OCI-M2 (cell line): ENCODE data around the gene PCDH9.
"Not testable (repeated sequence)": the region's sequence is repeated elsewhere in the genome, so short reads cannot be mapped to it uniquely, and the experiment has no call there.

ENCODE experiments used
- DNase-seq: peaks from one replicate; lab custom pipeline; 2025; ENCODE audit not compliant: unreplicated experiment; lab: John Stamatoyannopoulos, UW

The PCDH9 gene

DNA sequence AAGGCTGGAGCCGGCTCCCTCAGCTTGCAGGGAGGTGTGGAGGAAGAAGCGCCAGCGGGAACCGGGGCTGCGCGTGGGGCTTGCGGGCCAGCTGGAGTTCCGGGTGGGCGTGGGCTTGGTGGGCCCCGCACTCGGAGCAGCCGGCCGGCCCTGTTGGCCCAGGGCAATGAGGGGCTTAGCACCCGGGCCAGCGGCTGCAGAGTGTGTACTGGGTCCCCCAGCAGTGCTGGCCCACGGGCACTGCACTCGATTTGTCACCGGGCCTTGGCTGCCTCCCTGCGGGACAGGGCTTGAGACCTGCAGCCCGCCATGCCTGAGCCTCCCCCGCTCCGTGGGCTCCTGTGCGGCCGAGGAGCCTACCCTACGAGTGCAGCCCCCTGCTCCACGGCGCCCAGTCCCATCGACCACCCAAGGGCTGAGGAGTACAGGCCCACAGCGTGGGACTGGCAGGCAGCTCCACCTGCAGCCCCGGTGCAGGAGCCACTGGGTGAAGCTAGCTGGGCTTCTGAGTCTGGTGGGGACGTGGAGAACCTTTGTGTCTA is 608.2 kb downstream of the PCDH9 start:
- DNase-seq, result not testable (repeated sequence)

DNA sequence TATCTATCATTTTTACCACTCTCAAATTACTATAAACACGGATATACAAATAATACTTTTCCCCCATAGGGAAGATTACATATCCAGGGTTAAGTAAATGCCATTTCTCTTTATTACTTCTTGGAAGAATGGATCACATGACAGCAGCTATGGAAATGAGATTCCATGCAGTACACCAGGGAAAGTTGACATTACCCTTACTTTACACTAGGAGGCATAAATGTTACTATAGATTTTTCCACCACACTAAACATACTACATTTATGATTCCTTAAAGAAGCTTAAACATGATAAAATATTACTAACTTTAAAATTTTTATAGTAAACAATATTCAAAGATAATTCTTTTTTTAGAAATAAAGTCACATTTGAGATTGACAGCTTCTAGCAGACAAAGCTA is 611.4 kb downstream of the PCDH9 start:
- no peak for DNase-seq

DNA sequence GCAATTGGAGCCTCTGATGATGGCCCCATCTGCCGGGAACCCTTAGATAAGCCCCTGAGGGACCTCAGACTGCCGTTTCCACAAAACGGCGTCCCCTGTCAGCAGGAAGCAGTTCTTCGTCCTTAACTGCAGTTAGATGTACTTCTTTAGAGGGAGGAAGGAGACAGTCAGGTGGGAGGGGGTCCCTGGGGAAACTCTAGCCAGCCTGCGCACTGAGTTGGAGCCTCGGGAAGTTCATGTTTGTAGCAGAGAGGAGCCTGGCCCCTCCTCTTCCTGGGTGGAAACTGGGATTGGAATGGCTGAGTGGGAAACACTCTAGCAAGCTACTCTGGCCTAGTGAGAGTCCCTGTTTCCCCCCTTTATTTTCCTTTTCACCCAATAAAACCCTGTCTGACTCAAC is 612.4 kb downstream of the PCDH9 start:
- DNase-seq, result no peak

DNA sequence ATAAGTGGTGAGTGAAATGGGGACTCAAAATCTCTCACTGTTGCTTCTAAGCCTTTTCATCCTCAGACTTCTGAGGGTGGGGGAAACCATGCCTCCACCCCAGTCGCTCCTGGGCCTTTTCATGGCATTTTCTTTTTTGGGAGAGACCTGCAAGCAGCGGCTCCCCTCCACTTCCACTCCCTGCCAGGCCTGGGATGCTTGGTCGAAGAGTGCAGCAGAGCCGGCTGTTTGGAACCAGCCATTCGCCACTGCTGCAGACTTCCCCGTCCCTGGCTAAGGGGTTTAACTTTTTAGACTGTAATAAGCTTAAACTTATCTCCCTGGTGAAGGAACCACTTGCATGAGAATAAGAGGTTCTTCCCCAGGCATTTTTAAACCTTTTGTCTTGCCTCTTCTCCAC is 617.2 kb downstream of the PCDH9 start:
- no peak for DNase-seq

DNA sequence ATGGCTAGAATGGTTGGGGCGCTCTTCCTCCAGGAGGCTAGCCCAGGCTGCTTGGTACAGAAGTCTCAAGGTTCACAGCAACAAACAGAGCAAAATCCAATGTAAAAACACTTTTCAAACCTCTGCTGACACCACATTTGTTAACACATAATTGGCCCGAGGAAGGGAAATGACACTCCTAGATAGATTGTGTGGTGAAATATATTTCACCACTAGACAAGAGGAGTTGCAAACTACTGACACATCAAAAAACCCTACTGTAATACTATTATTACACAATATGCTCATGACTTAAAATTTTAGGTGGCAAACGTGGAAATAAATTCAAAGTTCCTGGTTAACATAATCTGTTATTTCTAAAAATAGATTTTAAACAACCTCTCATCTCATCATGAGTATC is 643.6 kb downstream of the PCDH9 start:
- no peak for DNase-seq

DNA sequence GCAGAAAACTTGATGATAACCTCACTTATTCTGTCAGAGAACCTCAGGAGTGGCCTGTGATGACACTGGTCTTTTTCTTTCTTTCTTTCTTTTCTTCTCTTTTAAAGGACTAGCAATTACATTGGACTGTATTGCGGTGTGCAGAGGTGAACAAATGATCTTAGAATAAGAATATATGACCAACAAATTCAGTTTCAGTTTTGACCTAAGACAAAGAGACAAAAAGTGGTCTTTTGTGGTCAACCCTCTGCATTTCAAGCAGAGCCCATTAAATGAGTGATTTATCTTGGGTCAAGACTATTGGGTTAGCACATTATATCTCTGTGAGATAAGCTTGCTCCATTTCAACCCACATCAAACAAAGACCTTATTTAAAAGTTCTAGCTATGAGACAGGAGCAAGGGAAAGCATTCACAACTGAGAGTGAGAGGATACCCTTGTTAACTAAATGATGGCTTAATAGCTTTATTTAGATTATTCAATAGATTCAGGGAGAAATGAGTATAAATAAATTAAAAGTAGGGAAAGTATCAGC is 644.4 kb downstream of the PCDH9 start:
- no peak for DNase-seq

DNA sequence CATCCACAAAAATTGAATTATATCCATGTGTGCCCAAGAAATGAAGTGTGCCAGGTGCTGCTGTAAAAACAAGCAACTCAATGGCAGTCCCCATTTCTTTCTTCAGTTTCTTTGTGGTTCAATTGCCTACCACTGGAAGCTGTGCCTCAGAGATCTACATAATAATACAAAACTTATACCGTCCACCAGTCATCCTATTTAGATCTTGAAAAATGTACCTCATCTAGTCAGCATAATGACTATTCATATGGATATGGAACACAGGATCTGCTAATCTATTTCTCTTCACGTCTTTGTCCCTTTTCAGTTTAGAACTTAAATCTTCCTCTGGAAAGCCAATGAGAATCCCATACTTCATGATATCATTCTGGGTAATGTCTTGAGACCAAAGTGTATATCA is 648.5 kb downstream of the PCDH9 start:
- DNase-seq, result no peak

DNA sequence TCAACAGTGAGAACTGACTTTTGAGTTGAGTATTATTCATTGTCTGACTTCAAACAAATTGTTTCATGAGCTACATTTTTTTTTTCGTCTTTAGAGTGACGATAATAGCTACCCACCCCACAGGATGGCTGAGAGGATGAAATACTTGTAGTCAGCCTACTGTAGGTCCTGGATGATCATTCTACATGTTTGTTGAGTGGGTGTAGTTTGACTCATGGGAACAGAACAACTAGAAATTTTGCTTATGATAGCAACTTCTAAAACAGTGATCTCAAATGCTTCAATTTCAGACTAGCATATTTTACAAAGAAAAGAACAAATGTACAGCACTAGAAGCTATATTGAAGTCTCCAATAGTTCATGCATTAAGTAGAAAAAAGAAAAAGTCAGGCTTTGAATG is 651.8 kb downstream of the PCDH9 start:
- no peak for DNase-seq

DNA sequence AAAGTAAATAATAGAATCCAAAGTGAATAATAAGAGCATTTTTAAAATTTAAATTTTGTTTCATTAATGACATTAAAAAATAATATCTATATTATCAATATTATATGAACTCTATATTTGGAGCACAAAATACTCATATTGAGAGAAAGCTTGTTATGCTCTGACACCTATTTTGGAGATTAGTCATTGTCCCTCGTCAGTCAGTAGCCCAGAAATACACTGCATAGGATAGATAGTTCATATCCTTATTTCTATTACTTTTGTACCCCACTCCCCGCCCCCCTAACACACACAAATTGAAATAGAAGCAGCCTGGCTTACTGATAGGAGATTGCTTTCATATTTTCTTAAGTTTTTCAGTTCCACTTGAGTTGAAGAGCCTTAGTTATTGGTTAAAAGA is 652.8 kb downstream of the PCDH9 start:
- no peak for DNase-seq

DNA sequence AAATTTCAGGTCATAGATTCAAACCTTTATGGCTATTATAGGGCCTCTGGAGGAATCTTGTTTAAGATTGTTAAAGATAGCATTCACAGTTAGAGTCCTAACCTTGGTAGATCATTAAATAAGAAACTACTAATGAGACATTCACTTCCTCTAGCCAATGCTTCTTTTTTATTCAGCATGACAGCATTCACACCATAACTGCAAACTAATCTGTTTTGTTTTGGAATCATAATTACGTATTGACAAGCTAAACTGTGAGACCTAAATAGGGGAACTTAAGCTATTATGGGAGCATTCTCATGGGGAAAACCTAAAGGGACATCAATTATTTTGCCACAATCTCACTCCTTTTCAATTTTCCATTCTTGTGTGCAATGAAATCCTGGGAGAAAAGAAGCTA is 653.8 kb downstream of the PCDH9 start:
- DNase-seq, result no peak

DNA sequence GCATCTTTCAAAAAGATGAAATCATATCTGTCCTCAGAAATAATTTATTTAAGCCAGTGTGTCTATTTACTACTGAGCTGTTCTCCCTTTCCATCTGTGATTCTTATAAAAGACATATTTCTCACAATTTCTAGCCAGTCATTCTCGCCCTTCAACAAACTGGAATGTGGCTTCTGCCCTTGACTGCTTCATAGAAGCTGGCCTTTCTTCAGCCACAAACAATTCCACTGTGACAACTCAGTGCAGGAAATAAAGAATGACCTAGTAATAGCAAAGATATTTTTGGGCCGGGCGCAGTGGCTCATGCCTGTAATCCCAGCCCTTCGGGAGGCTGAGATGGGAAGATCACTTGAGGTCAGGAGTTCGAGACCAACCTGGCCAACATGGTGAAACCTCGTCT is 655.5 kb downstream of the PCDH9 start:
- no peak for DNase-seq

DNA sequence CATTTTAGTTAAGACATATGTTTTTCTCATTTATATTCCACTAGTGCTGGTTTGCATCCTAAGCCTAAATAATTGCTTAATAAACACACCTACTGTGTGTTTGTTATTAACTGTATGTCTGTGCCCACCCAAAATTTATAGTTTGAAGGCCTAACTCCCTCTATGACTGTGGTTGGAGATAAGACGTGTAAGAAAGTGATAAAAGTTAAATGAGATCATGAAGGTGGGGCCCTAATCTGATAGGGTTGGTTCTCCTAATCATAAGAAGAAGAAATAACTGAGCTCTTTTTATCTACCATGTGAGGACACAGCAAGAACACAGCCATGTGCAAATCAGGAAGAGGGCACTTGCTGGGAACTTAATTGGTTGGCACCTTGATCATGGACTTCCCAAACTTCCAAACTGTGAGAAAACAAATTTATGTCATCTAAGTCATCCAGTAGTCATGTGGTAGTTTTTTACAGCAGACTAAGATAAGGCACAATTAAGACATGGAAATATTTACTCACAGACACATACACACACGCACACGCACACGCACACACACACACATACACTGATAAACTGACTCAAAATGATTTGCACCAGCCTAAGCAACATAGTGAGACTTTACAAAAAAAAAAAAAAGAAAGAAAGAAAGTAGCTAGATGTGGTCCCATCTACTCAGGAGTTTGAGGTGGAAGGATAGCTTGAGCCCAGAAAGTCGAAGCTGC is 662.1 kb downstream of the PCDH9 start:
- DNase-seq, result no peak

DNA sequence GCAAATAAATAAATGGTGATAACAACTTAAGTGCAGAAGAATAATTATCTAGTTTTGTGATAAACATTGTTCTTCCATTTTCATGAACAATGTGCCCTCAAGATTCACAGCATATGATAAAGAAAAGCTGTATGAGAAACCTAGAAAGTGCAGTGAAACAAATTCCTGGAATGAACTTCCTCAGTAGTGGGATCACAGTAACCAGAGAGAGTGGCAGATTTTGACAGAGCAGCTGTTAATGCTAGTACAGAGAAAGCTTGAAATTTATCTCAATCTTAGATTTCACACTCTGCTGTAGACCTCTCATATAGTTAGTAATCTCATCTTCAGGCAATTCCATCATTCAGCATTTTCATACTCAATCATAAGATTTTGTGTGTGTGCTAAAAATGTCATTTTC is 664.9 kb downstream of the PCDH9 start:
- no peak for DNase-seq

DNA sequence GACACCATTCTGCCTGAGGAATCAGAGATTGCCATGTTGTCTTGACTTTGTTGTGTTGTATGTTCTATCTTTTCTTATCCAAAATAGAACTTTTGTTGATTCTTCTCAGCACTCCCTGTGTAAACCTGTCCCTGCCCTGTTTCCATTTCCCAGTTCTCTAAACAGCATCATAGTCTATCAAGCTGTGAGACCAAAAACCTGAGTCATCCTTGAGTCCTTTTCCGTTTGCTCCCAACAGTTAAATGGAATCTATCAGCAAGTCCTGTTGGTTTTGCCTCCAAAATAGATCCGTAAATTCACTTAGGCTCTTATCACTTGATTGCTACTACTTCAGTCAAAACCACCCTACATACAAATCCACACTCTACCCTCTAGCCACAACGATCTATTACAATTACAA is 667.1 kb downstream of the PCDH9 start:
- no peak for DNase-seq

DNA sequence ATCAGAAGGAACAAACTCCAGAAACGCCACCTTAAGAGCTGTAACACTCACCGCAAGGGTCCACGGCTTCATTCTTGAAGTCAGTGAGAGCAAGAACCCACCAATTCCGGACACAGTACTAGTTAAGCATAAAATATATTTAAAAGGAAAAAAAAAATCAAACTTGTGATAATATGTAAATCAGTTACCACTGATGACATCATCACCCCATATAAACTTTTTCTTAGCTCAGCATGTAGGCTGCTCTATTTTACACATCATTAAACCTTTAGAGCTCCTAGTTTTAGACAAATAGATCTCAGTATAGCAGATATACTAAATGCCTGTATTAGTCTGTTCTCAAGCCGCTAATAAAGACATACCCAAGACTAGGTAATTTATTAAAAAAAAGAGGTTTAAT is 668.1 kb downstream of the PCDH9 start:
- no peak for DNase-seq

DNA sequence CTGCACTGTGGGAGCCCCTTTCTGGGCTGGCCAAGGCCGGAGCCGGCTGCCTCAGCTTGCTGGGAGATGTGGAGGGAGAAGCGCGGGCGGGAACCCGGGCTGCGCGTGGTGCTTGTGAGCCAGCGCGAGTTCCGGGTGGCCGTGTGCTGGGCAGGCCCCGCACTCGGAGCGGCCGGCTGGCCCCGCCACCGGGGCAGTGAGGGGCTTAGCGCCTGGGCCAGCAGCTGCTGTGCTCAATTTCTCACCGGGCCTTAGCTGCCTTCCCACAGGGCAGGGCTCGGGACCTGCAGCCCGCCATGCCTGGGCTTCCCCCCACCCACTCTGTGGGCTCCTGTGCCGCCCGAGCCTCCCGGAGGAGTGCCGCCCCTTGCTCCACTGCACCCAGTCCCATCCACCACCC is 669.1 kb downstream of the PCDH9 start:
- DNase-seq, result no peak

DNA sequence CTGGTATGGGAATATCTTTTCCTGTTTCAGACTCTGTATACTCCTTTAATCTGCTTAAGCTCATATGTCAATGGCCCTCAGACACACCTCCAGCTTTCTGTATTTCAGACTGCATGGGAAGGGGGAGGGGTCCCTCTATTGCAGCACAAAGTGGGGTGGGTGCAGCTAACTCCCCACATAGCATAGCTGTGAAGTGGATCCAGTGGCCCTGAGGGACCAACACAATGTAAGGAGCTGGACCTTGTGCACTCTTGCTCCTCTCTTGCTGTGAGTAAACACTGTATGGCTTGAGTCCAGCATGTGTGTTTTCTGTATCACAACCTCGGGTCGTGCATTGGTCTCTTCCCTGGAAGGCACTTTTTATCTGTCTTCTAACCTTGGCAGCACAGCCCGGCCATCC is 669.9 kb downstream of the PCDH9 start:
- no peak for DNase-seq

DNA sequence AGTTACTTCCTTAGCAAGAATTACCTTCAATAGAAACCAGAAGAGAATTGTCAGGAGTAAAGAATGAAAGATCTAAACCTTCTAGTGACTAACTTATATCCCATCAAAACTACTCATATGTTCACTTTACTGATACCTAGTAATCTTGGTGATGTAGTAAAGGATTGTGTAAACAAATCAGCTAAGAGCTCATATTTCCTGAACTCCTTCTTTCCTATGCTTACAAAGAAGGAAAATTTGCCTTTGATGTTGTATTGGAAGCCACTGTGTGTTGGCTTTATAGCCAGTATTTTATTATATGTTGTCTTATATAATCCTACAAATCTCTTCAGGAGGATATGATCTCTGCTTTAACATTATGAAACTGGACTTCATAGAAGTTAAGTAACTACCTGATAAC is 671.0 kb downstream of the PCDH9 start:
- DNase-seq, result no peak

DNA sequence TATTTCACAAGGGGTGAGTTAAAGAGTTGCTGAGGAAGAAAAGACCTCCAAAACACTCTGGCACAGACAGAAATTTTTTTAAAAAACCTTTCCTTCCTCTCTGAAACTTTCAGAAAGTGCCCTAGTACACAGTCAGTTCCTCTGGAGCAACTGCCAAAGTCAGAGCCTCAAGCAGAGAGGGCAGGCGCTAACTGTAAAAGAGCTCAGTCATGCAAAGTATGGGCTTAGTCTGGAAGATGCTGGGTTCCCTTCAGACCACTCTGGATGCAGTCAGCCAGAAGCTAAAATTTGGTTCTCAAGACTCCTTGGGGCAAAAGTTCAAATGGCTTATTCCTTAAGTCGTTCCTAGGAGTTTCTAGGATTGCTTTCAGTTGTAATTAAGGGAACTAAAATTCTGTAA is 671.6 kb downstream of the PCDH9 start:
- DNase-seq, result no peak

DNA sequence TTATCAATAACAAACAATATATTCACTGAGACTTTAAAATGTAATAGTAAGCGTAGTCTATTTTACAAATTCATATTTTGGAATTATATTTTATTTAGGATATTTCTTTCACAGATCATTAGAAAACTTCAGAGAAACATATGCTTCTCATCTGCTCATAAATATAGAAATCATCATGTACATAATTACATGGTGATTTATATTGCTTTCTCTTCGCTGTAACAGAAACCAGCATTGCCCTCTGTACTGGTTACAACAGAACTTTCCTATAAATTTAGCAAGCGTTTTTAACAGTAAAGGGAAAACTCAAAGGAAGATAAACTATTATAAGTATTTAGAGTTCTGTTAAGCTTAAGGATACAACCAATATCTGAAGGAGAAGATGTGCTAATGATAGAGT is 672.8 kb downstream of the PCDH9 start:
- no peak for DNase-seq

DNA sequence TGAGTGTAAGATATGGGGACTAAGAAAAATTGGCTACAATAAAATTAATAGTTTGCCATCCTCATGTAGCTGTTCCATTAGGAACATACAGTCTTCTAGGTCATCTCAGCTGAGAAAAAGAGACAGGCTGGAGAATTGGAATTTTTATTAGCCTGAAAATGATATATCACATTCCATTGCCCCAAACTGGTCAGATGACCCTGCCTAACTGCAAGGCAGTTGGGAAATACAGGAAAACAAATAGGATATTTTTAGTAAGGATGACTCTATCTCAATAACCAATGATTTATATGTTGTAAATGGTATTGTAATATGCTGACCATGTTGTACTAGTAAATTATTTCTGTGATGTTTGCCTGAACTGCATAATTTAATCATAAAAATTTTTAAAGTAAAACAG is 673.8 kb downstream of the PCDH9 start:
- no peak for DNase-seq

DNA sequence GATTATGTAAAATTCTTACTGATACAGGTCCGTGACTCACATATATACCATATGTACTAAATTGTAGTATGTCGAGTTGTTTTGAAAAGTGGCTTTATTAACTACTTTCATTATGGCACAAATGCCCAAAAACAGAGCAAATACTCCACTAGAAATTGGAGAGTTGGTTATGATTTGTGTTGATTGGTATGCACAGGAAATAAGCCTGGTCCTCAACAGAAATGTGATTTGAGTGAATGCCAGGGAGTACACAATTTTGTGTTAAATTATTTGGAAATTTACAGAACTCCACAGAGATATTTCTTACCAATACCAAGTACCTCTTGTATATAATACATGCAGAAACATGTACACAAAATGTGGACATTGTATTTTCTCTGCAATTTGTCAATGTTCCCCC is 676.7 kb downstream of the PCDH9 start:
- DNase-seq, result no peak

DNA sequence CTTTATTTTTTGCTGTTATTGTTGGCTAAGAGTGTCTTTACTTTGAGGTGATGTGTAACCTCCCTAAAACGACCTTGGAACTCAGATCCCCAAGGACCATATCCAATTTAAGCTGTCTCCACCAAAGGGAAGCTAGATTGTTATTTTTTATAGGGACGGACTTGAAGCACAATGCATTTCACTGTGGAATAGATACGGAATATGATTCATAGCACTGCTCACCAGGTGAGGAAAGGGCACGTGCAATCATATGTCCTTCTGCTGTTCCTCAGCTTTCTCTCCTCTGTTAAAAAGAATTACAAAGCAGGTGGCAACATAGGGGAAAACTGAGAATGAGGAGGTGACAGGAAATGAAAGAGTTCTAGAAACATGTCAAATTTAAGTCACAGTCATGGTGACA is 679.0 kb downstream of the PCDH9 start:
- no peak for DNase-seq
